ENCODE measurements around the gene SMAD5. TPM values are rescaled to one million over a fixed set of nuclear protein-coding genes. Genes with fewer than 3 reads are reported as not detected.

SMAD5 gene
- total and polyA plus RNA-seq, 2 of the 13 experiments (the other 11 are each of a cell fraction or from before 2014, with no cell fraction given), result 27.2 to 48.5 TPM

DNA sequence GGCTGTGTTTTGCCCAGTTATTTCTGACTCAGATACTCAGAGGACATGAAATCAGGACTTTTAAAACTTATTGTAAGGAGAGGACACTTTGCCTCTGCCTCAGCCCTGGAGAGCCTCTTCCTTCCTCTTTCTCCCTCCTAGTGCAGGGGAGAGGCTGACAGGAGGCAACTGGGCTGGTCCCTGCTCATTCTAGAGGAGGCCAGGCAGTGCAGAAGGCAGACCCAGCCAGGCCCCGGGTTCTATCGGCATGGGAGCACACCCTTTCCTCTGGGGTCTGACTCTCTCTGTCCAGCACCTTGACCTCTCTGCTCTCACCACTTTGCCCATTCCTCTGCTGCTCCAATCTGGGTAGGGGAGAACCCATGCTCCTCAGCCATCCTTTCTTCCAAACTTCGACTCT is 76.3 kb downstream of the SMAD5 start:
- TF ChIP-seq SNAPC4 (CRISPR knock-in tag; IDR thresholded peaks at IDR 0.05), result no peak
- TF ChIP-seq CENPX (CRISPR knock-in tag; IDR thresholded peaks at IDR 0.05), result no peak
- TF ChIP-seq NFE2L2 (IDR thresholded peaks at IDR 0.05; ENCODE audit: low read length), result no peak
- no peak for TF ChIP-seq ZNF564 (CRISPR knock-in tag; IDR thresholded peaks at IDR 0.05)
- no peak for TF ChIP-seq ZNF512 (CRISPR knock-in tag; IDR thresholded peaks at IDR 0.05)
- TF ChIP-seq KMT2A (CRISPR knock-in tag; IDR thresholded peaks at IDR 0.05), result no peak
- no peak for TF ChIP-seq ZNF7 (CRISPR knock-in tag; IDR thresholded peaks at IDR 0.05)
- TF ChIP-seq ZNF605 (CRISPR knock-in tag; IDR thresholded peaks at IDR 0.05), result no peak
- TF ChIP-seq SRY (CRISPR knock-in tag; IDR thresholded peaks at IDR 0.05), result no peak
- TF ChIP-seq SP2 (CRISPR knock-in tag; IDR thresholded peaks at IDR 0.05), result no peak
- FAIRE-seq (no peak), ATAC-seq (no peak), DNase-seq (ENCODE audit: low spot score) (no peak)
- Histone ChIP-seq H3K36me3 (replicated peaks in 1 of 2; ENCODE audit: control insufficient read depth in 1 of 2, insufficient read depth in 2 of 2, low read length in 2 of 2) (no peaks in the 10 kb centered on the region), H3K4me2 (ENCODE audit: low read depth, low read length) (no peak overlapping the region), H3K9ac (ENCODE audit: insufficient read depth, low read depth, low read length) (no peak overlapping the region), H3K9me3 (ENCODE audit: low read length) (no peaks in the 10 kb centered on the region), H2AFZ (ENCODE audit: low read length) (no peak overlapping the region), H3K27ac (ENCODE audit: extremely low read length, insufficient read depth, low read length) (no peak overlapping the region), H3K79me2 (ENCODE audit: insufficient read depth, low read length) (no peaks in the 10 kb centered on the region), H3K4me1 (ENCODE audit: insufficient read depth, low read length) (no peaks in the 10 kb centered on the region), H3K27me3 (ENCODE audit: control insufficient read depth in 1 of 2, insufficient read depth in 2 of 2, low read length in 2 of 2) (peaks cover 0 to 45% of the 10 kb centered on the region in 2 experiments; a peak in 3 of 5 replicates), H4K20me1 (ENCODE audit: insufficient read depth, low read length) (no peaks in the 10 kb centered on the region), H3K4me3 (replicated peaks in 1 of 3; ENCODE audit: insufficient read depth in 1 of 3, low read depth in 2 of 3, low read length in 3 of 3) (no peak overlapping the region)
- BruUV-seq (replicated peaks), result no TSS peak
- intact Hi-C loops (cut with micrococcal nuclease; ENCODE audit: unreplicated experiment), result no loop called here
- ChIA-PET POLR2A (no interaction called here), CTCF (ENCODE audit: low intra/inter-chr PET ratio, low total read pairs) (no interaction called here)
- WGBS (ENCODE audit: low lambda C conversion rate), result 16% methylated on average over 3 of the region's 3 CpGs
- in situ Hi-C loops (cut with HindIII; ENCODE audit: extremely low pct_ligation_motif_present, low pct_unique_long_range_greater_than_20kb), result no loop called here

All from HepG2 (cell line).